Measurements from ENCODE around the gene GPR34.

The GPR34 gene

DNA sequence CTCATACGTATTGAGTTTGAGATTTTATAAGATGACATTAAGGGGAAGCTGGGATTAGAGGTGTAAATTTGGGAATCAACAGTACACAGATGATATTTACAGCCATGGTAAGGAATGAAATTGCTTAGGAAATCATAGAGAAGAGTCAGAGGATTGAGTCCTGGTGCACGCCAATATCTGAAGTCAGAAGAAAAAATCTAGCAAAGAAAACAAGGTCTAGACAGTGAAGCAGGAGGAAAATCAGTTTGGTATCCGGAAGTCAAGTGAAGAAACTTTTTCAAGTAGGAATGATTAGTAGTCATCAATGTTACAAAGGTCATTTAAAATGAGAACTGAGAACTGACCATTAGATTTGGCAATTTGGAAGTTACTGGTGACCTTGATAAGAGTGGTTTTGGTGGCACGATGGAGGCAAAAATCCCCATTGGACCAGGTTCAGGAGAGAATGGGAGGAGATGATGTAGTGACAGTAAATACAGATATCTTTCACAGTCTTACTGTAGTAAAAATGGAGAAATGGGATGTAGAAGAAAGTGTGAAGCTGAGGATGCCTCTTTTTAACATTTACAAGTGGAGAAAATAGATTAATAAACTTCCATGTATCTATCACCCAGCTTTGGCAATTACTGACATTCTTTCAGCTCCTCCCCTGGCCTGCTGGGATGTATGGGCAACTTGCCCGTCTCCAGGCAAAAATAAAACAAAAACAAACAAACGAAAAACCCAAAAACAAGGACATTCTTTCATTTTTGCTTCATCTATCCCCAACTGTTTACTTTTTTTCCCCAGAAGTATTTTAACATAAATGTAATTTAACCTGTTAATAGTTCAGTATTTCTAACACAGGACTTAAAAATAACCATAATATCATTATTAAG is 11.4 kb upstream of the GPR34 start:
- DNase-seq, result no peak
- TF ChIP-seq GATA1 (IDR thresholded peaks at IDR 0.05; ENCODE audit: low read depth, low read length), result no peak
- no peak for TF ChIP-seq POLR2A (IDR thresholded peaks at IDR 0.05; ENCODE audit: low read length)

DNA sequence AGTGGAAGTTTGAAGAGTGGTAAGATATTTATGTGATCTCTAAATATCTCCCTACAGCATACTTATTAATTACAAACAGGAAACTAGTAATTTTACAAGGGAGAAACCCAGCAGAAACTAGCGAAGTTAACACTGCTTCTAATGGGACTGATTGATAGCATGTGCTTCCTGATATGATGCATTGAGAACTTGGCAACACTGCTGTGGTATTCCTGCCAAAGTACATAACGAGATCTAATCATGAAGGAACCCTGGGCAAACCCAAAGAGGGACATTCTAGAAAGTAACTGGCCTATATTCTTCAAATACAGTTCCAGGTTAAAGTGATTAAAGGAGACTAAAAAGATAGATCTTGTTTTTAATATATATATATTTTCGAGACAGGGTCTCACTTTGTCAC is 4.6 kb upstream of the GPR34 start:
- DNase-seq, result no peak
- no peak for TF ChIP-seq GATA1 (IDR thresholded peaks at IDR 0.05; ENCODE audit: low read depth, low read length)
- TF ChIP-seq POLR2A (IDR thresholded peaks at IDR 0.05; ENCODE audit: low read length), result no peak

DNA sequence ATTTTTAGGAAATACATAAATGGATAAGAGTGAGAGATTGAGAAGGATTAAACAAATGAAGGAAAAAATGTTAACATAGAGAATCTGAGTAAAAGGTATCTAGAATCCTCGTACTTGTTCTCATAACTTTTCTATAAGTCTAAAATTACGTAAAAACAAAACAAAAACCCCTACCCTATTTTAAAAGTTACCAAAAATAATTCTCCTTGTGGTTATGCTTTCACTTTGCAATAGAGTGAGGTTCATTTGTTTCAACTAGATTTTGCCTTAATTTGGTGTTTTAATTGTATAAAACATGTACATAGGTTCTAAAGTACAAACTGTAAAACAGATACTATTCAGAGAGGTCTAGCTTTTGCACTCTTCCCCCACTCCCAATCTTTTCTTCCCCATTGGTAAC is 3.8 kb upstream of the GPR34 start:
- no peak for DNase-seq
- TF ChIP-seq GATA1 (IDR thresholded peaks at IDR 0.05; ENCODE audit: low read depth, low read length), result no peak
- TF ChIP-seq POLR2A (IDR thresholded peaks at IDR 0.05; ENCODE audit: low read length), result no peak

DNA sequence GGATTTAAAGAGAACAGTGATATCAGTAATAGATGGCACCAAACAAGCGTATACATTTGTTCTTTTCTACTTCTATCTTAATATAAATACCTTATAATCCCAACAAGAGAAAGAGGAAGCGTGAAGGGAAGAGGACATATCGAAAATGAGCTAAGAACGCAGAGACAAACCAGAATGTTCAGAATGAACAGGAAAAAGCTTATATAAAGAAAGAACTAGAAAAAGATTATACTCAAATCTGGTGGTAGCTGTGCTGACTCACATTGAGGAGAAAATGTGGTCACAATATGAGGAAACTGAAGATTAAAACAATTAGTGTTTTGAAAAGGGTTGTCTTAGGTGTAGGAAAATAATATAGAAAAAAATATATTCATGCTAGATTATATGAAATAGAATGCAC is 2.0 kb upstream of the GPR34 start:
- TF ChIP-seq POLR2A (IDR thresholded peaks at IDR 0.05; ENCODE audit: low read length) (no peak), GATA1 (IDR thresholded peaks at IDR 0.05; ENCODE audit: low read depth, low read length) (no peak)
- no peak for DNase-seq

DNA sequence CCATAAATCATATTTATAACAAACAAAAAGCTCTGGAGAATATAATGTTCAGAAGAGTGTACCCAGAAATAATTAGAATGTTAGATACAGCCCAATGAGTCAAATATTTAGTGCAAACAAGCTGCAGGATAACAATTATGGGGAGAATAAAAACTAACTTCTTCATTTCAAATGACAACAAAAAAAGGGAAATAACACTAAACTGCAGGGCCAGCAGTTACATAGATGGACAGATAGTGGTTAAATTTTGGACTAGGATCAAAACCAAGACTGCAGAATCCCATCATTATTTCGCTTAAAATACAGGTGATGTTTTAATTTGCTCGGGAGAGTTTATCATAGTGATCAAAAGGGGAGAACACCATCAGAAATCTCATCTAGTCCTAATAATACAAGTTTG is 617 bp upstream of the GPR34 start:
- TF ChIP-seq POLR2A (IDR thresholded peaks at IDR 0.05; ENCODE audit: low read length) (no peak), GATA1 (IDR thresholded peaks at IDR 0.05; ENCODE audit: low read depth, low read length) (no peak)
- DNase-seq, result no peak

DNA sequence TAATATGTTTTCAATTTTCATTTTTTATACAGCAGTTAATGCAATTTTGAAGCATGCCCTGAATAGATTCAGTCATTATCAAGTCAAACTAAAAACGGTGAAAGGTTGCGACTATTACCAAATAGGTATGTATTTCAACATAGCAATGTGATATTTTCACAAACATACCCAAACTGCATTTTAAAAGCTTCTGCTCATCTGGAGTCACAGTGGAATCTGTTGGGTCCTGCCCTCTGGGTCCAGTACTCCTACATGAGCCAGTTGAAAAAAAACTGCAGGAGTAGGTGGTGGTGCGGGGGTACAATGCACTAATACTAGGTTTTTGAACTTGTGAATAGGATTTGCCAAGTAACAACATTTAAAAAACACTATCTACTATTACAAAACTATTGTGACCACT is 938 bp downstream of the GPR34 start:
- TF ChIP-seq GATA1 (IDR thresholded peaks at IDR 0.05; ENCODE audit: low read depth, low read length) (no peak), POLR2A (IDR thresholded peaks at IDR 0.05; ENCODE audit: low read length) (no peak)
- no peak for DNase-seq

DNA sequence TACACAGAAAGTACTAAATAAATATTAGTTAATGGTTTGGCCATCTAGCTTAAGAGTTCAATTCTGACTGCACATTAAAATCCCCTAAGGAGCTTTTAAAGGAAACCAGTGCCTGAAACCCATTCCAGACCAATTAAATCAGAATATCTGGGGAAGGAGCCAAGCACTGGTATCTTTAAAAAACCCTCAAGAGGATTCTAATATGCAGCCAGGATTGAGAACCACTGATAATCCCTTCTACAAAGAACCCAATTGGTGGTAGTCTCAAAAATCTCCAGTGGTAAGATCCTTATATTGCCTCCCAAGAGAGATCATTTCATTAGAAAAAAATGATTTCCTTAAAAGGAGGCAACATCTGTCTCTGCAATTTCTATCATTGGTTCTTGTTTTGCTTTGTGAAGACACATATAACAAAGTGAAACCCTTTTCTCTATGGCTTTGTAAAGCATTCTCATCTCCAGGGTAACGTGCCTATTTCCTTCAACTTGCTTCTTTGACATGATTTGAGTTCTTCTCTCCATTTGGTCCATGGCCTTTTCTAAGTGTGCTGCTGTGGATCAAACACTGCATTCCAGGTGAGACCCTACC is 3.5 kb downstream of the GPR34 start:
- TF ChIP-seq POLR2A (IDR thresholded peaks at IDR 0.05; ENCODE audit: low read length) (no peak), GATA1 (IDR thresholded peaks at IDR 0.05; ENCODE audit: low read depth, low read length) (no peak)
- no peak for DNase-seq

DNA sequence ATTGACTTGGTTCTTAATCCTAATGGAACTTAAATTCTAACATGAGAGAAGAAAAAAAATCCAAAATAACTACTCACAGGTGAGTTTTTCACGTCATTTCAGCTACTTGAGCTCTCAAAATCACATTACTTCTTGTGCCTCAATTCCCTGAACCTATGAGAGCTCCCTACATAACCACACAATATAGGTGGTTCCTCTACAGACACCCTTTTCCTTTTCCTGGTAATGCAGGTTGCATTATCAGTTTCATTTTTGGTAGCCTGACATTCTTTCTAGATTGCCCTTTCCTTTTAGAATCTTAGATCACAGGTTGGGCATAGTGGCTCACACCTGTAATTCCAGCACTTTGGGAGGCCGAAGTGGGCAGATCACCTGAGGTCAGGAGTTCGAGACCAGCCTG is 4.3 kb downstream of the GPR34 start:
- DNase-seq, result no peak
- TF ChIP-seq GATA1 (IDR thresholded peaks at IDR 0.05; ENCODE audit: low read depth, low read length), result no peak
- TF ChIP-seq POLR2A (IDR thresholded peaks at IDR 0.05; ENCODE audit: low read length), result no peak

DNA sequence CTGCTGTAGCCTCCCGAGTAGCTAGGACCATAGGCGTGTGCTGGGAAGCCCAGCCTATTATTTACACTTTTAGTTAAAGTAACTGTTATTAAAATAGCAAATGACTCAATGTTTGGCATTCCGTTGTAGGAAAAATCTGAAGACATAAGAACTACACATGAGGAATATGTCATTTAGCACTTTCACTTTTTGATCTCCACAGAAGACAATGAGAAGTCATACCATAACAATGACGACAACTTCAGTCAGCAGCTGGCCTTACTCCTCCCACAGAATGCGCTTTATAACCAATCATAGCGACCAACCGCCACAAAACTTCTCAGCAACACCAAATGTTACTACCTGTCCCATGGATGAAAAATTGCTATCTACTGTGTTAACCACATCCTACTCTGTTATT is 6.7 kb downstream of the GPR34 start:
- DNase-seq, result no peak
- TF ChIP-seq GATA1 (IDR thresholded peaks at IDR 0.05; ENCODE audit: low read depth, low read length) (no peak), POLR2A (IDR thresholded peaks at IDR 0.05; ENCODE audit: low read length) (no peak)

DNA sequence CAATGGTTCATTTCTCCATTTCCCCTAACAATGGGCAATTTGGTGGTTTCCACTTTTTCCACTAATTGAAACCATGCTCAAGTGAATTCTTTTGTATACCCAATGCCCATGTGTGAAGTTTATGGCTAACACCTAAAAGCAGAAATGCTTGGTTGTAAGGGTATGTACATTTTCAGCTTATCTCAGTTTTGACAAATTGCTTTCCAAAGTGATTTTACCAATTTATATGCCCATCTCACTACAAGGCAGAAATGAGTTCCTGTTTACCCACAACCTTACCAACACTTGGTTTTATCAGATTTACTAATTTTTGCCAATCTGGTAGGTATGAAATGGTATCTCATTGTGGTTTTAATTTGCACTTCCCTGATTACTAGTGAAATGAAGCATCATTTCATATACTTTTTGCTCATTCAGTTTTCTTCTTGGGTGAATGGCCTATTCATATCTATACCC is 14.8 kb downstream of the GPR34 start:
- TF ChIP-seq POLR2A (IDR thresholded peaks at IDR 0.05; ENCODE audit: low read length) (no peak), GATA1 (IDR thresholded peaks at IDR 0.05; ENCODE audit: low read depth, low read length) (no peak)
- DNase-seq, result no peak

DNA sequence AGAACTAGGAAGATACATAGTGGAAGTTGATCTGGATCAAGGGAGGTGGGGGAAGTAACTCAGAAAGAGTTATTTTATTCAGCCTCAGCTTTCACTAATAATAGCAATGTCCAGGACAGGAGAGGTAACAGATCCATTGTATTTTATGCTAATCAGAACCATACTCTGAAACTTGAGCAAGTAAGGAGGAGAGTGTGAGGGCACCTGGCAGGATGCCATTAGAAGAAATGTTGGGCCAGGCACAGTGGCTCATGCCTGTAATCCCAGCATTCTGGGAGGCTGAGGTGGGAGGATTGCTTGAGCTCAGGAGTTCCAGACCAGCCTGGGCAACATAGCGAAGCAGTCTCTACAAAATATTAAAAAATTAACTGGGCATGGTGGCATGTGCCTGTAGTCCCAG is 16.3 kb downstream of the GPR34 start:
- DNase-seq, result no peak

DNA sequence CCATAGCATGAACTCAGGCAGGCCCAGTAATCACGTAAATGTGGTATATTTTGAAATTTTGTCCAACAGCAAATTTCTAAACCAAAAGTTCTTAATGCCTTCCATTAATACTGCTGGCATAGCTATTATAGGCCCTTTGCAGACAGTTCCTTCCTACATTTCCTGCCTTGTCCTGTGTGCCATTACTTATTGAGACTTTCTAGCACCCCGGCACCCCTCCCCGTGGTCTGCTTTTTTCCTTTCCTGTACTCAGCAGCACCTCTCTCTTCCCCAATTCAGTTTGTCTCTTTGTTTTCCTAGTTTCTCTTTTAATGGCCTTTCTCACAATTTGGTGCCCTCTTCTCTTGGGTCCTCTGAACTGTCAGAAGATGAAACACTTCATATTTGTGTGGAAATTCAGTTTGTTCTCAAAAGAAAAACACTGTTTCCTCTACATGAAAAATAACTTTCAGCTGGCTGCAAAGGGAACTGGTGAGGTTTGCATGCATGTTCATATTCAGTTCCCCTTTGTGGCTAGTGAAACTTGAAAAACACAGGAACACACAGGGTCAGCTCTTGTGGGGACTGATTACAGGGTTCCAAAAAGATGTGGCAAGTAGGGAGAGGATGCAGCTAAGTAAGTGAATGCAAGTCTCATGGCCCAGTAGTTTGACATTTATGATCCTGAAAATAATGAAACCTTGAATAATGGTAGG is 17.1 kb downstream of the GPR34 start:
- DNase-seq, result no peak

More for the DNA sequence above, 16.3 kb downstream of the GPR34 start:
- TF ChIP-seq POLR2A (IDR thresholded peaks at IDR 0.05; ENCODE audit: low read length) (no peak), GATA1 (IDR thresholded peaks at IDR 0.05; ENCODE audit: low read depth, low read length) (no peak)

DNA sequence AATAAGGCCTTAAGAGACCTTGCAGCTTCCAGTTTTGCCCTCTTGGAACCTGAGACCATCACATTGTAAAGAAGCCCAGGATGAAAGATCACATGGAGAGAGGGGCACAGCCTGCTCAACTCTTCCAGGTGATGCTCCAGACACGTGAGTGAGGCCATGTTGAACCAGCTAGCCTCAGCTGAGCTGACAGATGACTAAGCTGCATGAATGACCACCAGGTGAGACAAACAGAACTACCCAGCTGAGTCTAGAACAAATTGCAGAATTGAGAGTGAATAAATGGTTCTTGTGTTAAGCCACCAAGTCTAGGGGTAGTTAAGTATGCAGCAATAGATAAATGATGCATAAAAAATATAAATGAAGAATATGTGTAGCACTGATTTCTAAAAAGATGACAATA is 18.4 kb downstream of the GPR34 start:
- TF ChIP-seq GATA1 (IDR thresholded peaks at IDR 0.05; ENCODE audit: low read depth, low read length), result no peak
- no peak for TF ChIP-seq POLR2A (IDR thresholded peaks at IDR 0.05; ENCODE audit: low read length)
- no peak for DNase-seq

More for the DNA sequence above, 17.1 kb downstream of the GPR34 start:
- TF ChIP-seq GATA1 (IDR thresholded peaks at IDR 0.05; ENCODE audit: low read depth, low read length), result no peak
- no peak for TF ChIP-seq POLR2A (IDR thresholded peaks at IDR 0.05; ENCODE audit: low read length)

DNA sequence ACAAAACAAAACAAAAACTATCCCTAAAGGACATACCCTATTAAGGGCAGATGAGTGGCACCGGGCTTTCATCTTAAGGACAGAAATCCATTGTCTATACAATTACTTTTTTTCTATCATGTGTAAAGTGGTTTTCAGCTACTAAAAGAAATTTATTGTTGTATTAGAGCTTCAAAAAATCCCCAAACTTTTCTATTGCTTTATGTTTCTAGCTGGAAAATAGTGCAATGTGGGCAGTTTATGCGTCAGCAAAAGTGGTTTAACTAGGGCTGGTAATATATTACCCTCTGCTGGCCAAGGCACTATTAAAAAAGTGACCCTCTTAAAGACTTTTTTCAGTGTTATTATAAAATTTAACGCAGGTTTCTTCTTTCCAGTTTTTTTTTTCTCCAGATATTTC is 19.7 kb downstream of the GPR34 start:
- no peak for TF ChIP-seq POLR2A (IDR thresholded peaks at IDR 0.05; ENCODE audit: low read length)
- peak; percentile 0 to 1 for DNase-seq

Measured in erythroblast (primary cell).